GDM1 (cell line): ENCODE data around the gene SNRNP27.
"Not testable (repeated sequence)": the region's sequence is repeated elsewhere in the genome, so short reads cannot be mapped to it uniquely, and the experiment has no call there.

ENCODE experiments used
- DNase-seq: peaks from one replicate; lab custom pipeline; 2025; lab: John Stamatoyannopoulos, UW

SNRNP27 gene

GRCh38 chr2:69946351-69947324 lies 52.9 kb downstream of the SNRNP27 start:
- peak; percentile 31 for DNase-seq

- DNase-seq = no peak
Measured at GRCh38 chr2:69947325-69947931, 53.7 kb downstream of the SNRNP27 start.

GRCh38 chr2:69948032-69948962 lies 54.5 kb downstream of the SNRNP27 start:
- no peak for DNase-seq

- no peak for DNase-seq
Measured at GRCh38 chr2:69948963-69949645, 55.3 kb downstream of the SNRNP27 start.

GRCh38 chr2:69950241-69950640 lies 56.5 kb downstream of the SNRNP27 start:
- no peak for DNase-seq

GRCh38 chr2:69950671-69951070 lies 56.9 kb downstream of the SNRNP27 start:
- not testable (repeated sequence) for DNase-seq

- DNase-seq = no peak
Measured at GRCh38 chr2:69952336-69953115, 58.8 kb downstream of the SNRNP27 start.

GRCh38 chr2:69954084-69954483 lies 60.3 kb downstream of the SNRNP27 start:
- DNase-seq = no peak
